H9 (cell line): Measurements from ENCODE around the gene PNMA8C. TPM values are rescaled to one million over a fixed set of nuclear protein-coding genes. Genes with fewer than 3 reads are reported as not detected.

Source experiments
- DNase-seq: peaks from one replicate; pipeline ENCODE4 v3.0.0-alpha.2; 2017
- H2AFZ ChIP-seq: one replicate; pipeline ENCODE4 v1.6.1; 2013; ENCODE audit warnings: mild to moderate bottlenecking, low read length, control low read depth, moderate library complexity
- H2AK5ac ChIP-seq: 2 replicates; pipeline ENCODE4 v1.6.1; 2013; ENCODE audit warnings: low read length, control low read depth, mixed read lengths; ENCODE audit not compliant: insufficient read length
- H2BK120ac ChIP-seq: one replicate; pipeline ENCODE4 v1.6.1; 2013; ENCODE audit warnings: low read depth, mild to moderate bottlenecking, low read length, control low read depth, inconsistent platforms; ENCODE audit not compliant: poor library complexity, severe bottlenecking
- H2BK12ac ChIP-seq: 2 replicates; pipeline ENCODE4 v1.6.1; 2013; ENCODE audit warnings: low read length, control low read depth, mixed read lengths, low read depth; ENCODE audit not compliant: insufficient read length
- H2BK15ac ChIP-seq: 2 replicates; pipeline ENCODE4 v1.6.1; 2013; ENCODE audit warnings: low read depth, low read length, control low read depth
- H2BK20ac ChIP-seq: one replicate; pipeline ENCODE4 v1.6.1; 2013; ENCODE audit warnings: low read depth, mild to moderate bottlenecking, low read length, control low read depth, inconsistent platforms; ENCODE audit not compliant: poor library complexity, severe bottlenecking
- H2BK5ac ChIP-seq: 2 replicates; pipeline ENCODE4 v1.6.1; 2013; ENCODE audit warnings: low read length, control low read depth, mixed read lengths; ENCODE audit not compliant: insufficient read length
- H3K14ac ChIP-seq: 2 replicates; pipeline ENCODE4 v1.6.1; 2013; ENCODE audit warnings: low read length, control low read depth; ENCODE audit not compliant: insufficient read depth
- H3K18ac ChIP-seq: 2 replicates; pipeline ENCODE4 v1.6.1; 2013; ENCODE audit warnings: low read depth, mild to moderate bottlenecking, mixed read lengths, low read length, control low read depth; ENCODE audit not compliant: insufficient read length
- H3K23ac ChIP-seq: 2 replicates; pipeline ENCODE4 v1.6.1; 2013; ENCODE audit warnings: low read length, control low read depth, mixed read lengths, low read depth; ENCODE audit not compliant: insufficient read length
- H3K23me2 ChIP-seq: 2 replicates; pipeline ENCODE4 v1.6.1; 2013; ENCODE audit warnings: low read depth, mild to moderate bottlenecking, mixed read lengths, low read length, control low read depth; ENCODE audit not compliant: insufficient read length, poor library complexity, severe bottlenecking
- H3K27ac ChIP-seq: 2 replicates; pipeline ENCODE4 v1.5.1; 2013; ENCODE audit warnings: low read length, control low read depth, mixed read lengths, low read depth; ENCODE audit not compliant: insufficient read length
- H3K27me3 ChIP-seq: 2 replicates; pipeline ENCODE4 v1.6.1; 2013; ENCODE audit warnings: low read length, control low read depth, inconsistent platforms; ENCODE audit not compliant: insufficient read depth
- H3K4ac ChIP-seq: 2 replicates; pipeline ENCODE4 v1.6.1; 2013; ENCODE audit warnings: low read depth, mild to moderate bottlenecking, control low read depth, inconsistent platforms, low read length, moderate library complexity
- H3K4me1 ChIP-seq: 2 replicates; pipeline ENCODE4 v1.6.1; 2013; ENCODE audit warnings: low read length, control low read depth, inconsistent platforms; ENCODE audit not compliant: insufficient read depth
- H3K4me2 ChIP-seq: 2 replicates; pipeline ENCODE4 v1.6.1; 2013; ENCODE audit warnings: low read length, control low read depth, mixed read lengths; ENCODE audit not compliant: insufficient read length, insufficient read depth
- H3K56ac ChIP-seq: 2 replicates; pipeline ENCODE4 v1.6.1; 2013; ENCODE audit warnings: low read depth, mild to moderate bottlenecking, mixed read lengths, low read length, control low read depth; ENCODE audit not compliant: insufficient read length
- H3K79me1 ChIP-seq: 2 replicates; pipeline ENCODE4 v1.6.1; 2013; ENCODE audit warnings: low read depth, mild to moderate bottlenecking, moderate library complexity, low read length, control low read depth, inconsistent platforms; ENCODE audit not compliant: insufficient read depth, poor library complexity, severe bottlenecking
- H3K79me2 ChIP-seq: 2 replicates; pipeline ENCODE4 v1.6.1; 2013; ENCODE audit warnings: low read length, control low read depth, inconsistent platforms; ENCODE audit not compliant: insufficient read depth
- H3K9ac ChIP-seq: 2 replicates; pipeline ENCODE4 v1.6.1; 2013; ENCODE audit warnings: low read length, control low read depth, mixed read lengths; ENCODE audit not compliant: insufficient read length; ENCODE audit errors: extremely low read depth
- H3K9me3 ChIP-seq: one replicate; pipeline ENCODE4 v1.6.1; 2013; ENCODE audit warnings: low read depth, low read length, inconsistent platforms; ENCODE audit not compliant: control insufficient read depth
- H3T11ph ChIP-seq: one replicate; pipeline ENCODE4 v1.6.1; 2013; ENCODE audit warnings: mild to moderate bottlenecking, low read length, control low read depth, inconsistent platforms
- H4K20me1 ChIP-seq: one replicate; pipeline ENCODE4 v1.6.1; 2013; ENCODE audit not compliant: control insufficient read depth, insufficient read length, insufficient read depth
- H4K5ac ChIP-seq: 2 replicates; pipeline ENCODE4 v1.6.1; 2013; ENCODE audit warnings: low read depth, mild to moderate bottlenecking, mixed read lengths, low read length, control low read depth; ENCODE audit not compliant: insufficient read length
- H4K8ac ChIP-seq: replicated peaks from 2 replicates; pipeline ENCODE4 v1.6.1; 2013; ENCODE audit warnings: low read length, control low read depth, mixed read lengths, low read depth; ENCODE audit not compliant: insufficient read length
- H4K91ac ChIP-seq: 2 replicates; pipeline ENCODE4 v1.6.1; 2013; ENCODE audit warnings: low read depth, mild to moderate bottlenecking, moderate library complexity, mixed read lengths, low read length, control low read depth; ENCODE audit not compliant: insufficient read length
- H3K27ac Mint-ChIP-seq, 3 experiments: 2 replicates in 2 of 3; 3 replicates in 1 of 3; pipeline ENCODE4 v1.8.0; 2020 to 2021; ENCODE audit warnings: mixed read lengths in 3 of 3, mild to moderate bottlenecking in 1 of 3, moderate library complexity in 1 of 3
- H3K27me3 Mint-ChIP-seq: 2 replicates; pipeline ENCODE4 v1.8.0; 2021; ENCODE audit warnings: low read depth, mild to moderate bottlenecking, moderate library complexity, mixed read lengths
- H3K36me3 Mint-ChIP-seq, 3 experiments: 2 replicates in 2 of 3; 3 replicates in 1 of 3; pipeline ENCODE4 v1.8.0; 2020 to 2021; ENCODE audit warnings: low read depth in 3 of 3, mixed read lengths in 3 of 3; ENCODE audit not compliant: insufficient read depth in 1 of 3
- H3K4me1 Mint-ChIP-seq, 2 experiments: 2 replicates each; pipeline ENCODE4 v1.8.0; 2020; ENCODE audit warnings: mixed read lengths in 2 of 2
- H3K4me3 Mint-ChIP-seq, 2 experiments: 2 replicates in 1 of 2; 3 replicates in 1 of 2; pipeline ENCODE4 v1.8.0; 2020 to 2021; ENCODE audit warnings: mild to moderate bottlenecking in 2 of 2, mixed read lengths in 2 of 2, moderate library complexity in 1 of 2
- H3K9me3 Mint-ChIP-seq, 2 experiments: 2 replicates in 1 of 2; 3 replicates in 1 of 2; pipeline ENCODE4 v1.8.0; 2020; ENCODE audit warnings: mild to moderate bottlenecking in 2 of 2, mixed read lengths in 2 of 2, moderate library complexity in 1 of 2
- CTCF ChIP-seq: fragments of 200-600 bp; sonication (generic); conservative IDR thresholded peaks from 3 replicates; pipeline ENCODE4 v1.8.0; 2021; ENCODE audit warnings: antibody characterized with exemption, mild to moderate bottlenecking
- WGBS: extraction: QIAGEN DNeasy Blood & Tissue Kit; methylation state at CpG from one replicate; pipeline ENCODE4 v1.1.7; 2013; ENCODE audit warnings: missing lambda C conversion rate, low lambda C conversion rate, mixed read lengths; ENCODE audit not compliant: insufficient read length; ENCODE audit errors: extremely low coverage; 5-methylcytosine and 5-hydroxymethylcytosine counted together
- total RNA-seq: library from RNA; stranded (reverse); gene quantifications from 2 replicates; pipeline ENCODE4 v1.2.1, GENCODE V29; 2021

The PNMA8C gene
- total RNA-seq, 1 experiment from 2014 or later = 1.8 TPM

DNA sequence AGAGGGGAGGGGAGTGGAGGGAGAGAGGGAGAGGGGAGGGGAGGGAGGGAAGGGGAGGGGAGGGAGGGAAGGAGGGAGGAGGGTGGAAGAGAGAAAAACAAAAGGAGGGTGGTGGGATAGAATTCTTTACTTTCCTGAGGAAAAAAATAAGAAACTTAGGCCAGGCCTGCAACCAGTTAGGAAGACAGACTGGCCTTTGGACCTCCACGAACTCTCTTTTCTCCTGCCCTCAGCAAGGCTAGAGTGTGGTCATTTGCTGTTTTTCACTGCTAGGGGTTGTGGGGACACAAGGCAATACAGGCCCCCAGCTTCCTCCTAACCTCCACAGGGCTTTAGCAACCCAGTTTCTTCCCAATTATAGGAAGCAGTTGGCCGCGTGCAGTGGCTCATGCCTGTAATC lies 19.5 kb downstream of the PNMA8C start:
- Histone ChIP-seq H3K27me3 (no peaks in the 10 kb centered on the region; the same call in 1 of the 2 replicates), H2BK15ac (no peak overlapping the region), H3T11ph (no peak overlapping the region), H3K56ac (no peak overlapping the region), H2AK5ac (no peak overlapping the region), H4K5ac (no peak overlapping the region), H3K27ac (no peak overlapping the region), H2BK5ac (no peak overlapping the region), H4K20me1 (peaks cover 2% of the 10 kb centered on the region), H3K4ac (no peak overlapping the region), H3K9ac (no peak overlapping the region), H3K23ac (no peak overlapping the region), H3K23me2 (peaks cover 36% of the 10 kb centered on the region), H3K4me1 (peaks cover 4% of the 10 kb centered on the region; the same call in 1 of the 2 replicates), H3K79me1 (peaks cover 7% of the 10 kb centered on the region), H3K79me2 (peaks cover 6% of the 10 kb centered on the region; the same call in 1 of the 2 replicates), H4K8ac (no peak overlapping the region), H2BK120ac (no peak overlapping the region), H2BK20ac (no peak overlapping the region), H3K14ac (no peak overlapping the region; the same call in 1 of the 2 replicates), H2BK12ac (no peak overlapping the region), H4K91ac (no peak overlapping the region), H3K4me2 (no peak overlapping the region), H2AFZ (no peak overlapping the region), H3K18ac (no peak overlapping the region), H3K9me3 (no peaks in the 10 kb centered on the region)
- WGBS = no CpG with 5 or more reads among the region's 3 CpGs
- Mint-ChIP-seq H3K27ac (peak overlapping the region in 1 of 3 experiments; percentile 68; a peak in 1 of 7 replicates), H3K4me3 (no peak overlapping the region; a peak in 1 of 5 replicates), H3K27me3 (peaks cover 52% of the 10 kb centered on the region), H3K9me3 (no peaks in the 10 kb centered on the region; a peak in 2 of 5 replicates), H3K4me1 (peaks cover 42 to 56% of the 10 kb centered on the region in 2 experiments), H3K36me3 (peaks cover 11 to 17% (median 12%) of the 10 kb centered on the region in 3 experiments)
- DNase-seq = no peak
- no peak for TF ChIP-seq CTCF
